ENCODE data around the gene WDR90.

Gene WDR90

DNA sequence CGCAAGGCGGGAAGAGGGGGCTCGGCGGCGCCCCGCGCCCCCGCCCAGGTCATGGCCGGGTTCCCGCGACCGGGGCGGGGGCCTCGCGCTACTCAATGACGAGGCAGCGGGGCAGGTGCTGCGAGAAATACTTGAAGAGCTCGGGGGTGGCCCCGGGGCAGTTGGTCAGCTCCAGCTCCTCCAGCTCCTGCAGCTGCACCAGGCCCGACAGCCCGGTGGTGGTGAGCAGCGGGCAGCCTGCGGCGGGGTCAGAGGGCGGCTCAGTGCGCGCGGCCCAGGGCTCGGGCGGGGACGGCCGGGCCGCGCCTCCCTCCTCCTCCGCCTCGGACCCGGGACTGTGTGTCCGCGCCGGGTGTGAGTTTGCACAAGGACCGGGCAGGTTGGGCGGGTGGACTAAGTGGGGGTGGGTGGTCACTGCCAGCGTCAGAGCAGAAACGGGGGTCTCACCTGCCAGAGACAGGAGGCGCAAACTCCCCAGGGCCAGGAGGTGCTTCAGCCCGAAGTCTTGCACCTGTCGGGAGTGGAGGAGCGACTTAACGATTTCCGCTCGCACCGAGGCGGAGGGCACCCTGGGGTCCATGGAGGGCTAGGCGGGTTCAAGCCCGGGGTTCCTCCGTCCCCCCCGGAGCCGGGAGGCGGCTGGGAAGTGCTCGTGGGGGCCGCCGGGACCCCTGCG lies 45.2 kb downstream of the WDR90 start:
- peak overlapping the region in 1 of 2 donors; percentile 66 for H3K4me3 ChIP-seq (ENCODE audit: low read length in 2 of 2)
- H3K4ac ChIP-seq (ENCODE audit: low read length), result no peak overlapping the region

DNA sequence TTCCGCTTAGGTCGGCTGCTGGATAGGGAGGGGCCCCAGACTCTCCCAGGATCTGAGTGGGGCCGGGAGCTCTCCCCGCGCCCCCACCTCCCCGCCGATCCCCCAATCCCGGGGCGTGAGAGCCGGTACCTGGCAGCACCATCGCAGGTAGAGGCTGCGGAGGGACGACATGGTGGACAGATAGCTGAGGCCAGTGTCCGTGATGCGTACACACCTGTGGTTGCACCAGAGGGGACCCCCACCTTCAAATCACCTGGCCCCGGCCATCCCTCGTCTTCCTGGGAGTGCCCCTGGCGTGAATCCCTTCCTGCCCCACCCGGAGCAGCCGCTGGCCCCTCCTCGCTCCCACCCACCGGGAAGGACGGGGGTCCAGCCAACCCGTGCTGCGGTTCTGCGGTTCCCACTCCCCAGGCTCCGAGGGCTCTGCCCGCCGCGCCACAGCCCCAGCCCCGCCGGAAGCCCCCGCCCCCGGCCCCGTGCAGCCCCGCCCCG lies 45.7 kb downstream of the WDR90 start:
- Histone ChIP-seq H3K4me2 (ENCODE audit: insufficient read depth, low read length, poor library complexity, severe bottlenecking) (peak overlapping the region; percentile 43), H2AK5ac (ENCODE audit: low read depth, low read length) (peak overlapping the region; percentile 68), H2BK5ac (ENCODE audit: low read length) (no peak overlapping the region), H2BK15ac (ENCODE audit: low read length) (no peak overlapping the region), H2AFZ (ENCODE audit: low read length) (no peak overlapping the region), H4K8ac (ENCODE audit: low read depth, low read length) (no peak overlapping the region), H3K36me3 (replicated peaks in 1 of 2; ENCODE audit: control insufficient read depth in 2 of 2, insufficient read depth in 2 of 2, low read length in 2 of 2) (no peaks in the 10 kb centered on the region), H3K14ac (ENCODE audit: low read length) (no peak overlapping the region), H3K4me1 (ENCODE audit: control insufficient read depth in 2 of 2, insufficient read depth in 1 of 2, low read depth in 1 of 2, low read length in 2 of 2) (peaks cover 0 to 7% of the 10 kb centered on the region in 2 donors), H3K9ac (ENCODE audit: low read depth, low read length, poor library complexity) (no peak overlapping the region), H3K18ac (ENCODE audit: low read length) (no peak overlapping the region), H3K9me3 (replicated peaks in 1 of 2; ENCODE audit: control insufficient read depth in 2 of 2, insufficient read depth in 1 of 2, low read depth in 1 of 2, low read length in 2 of 2) (peaks cover 0 to 6% of the 10 kb centered on the region in 2 donors), H3K4ac (ENCODE audit: low read length) (no peak overlapping the region), H2BK12ac (ENCODE audit: low read length) (no peak overlapping the region), H3K27me3 (ENCODE audit: control insufficient read depth in 3 of 3, insufficient read depth in 3 of 3, low read depth in 1 of 3, low read length in 3 of 3) (peaks cover 10 to 72% (median 28%) of the 10 kb centered on the region in 3 experiments), H3K23ac (ENCODE audit: low read depth, low read length, poor library complexity) (peak overlapping the region; percentile 22), H4K91ac (ENCODE audit: low read depth, low read length, poor library complexity) (no peak overlapping the region), H3K27ac (replicated peaks; ENCODE audit: low read length) (no peak overlapping the region), H2BK120ac (ENCODE audit: low read depth, low read length) (peak overlapping the region; percentile 3), H3K4me3 (ENCODE audit: low read length in 2 of 2) (no peak overlapping the region), H3K79me1 (ENCODE audit: low read depth, low read length) (peaks cover 3% of the 10 kb centered on the region)
- no CpG with 5 or more reads among the region's 37 CpGs for WGBS, 2 donors (ENCODE audit: extremely low coverage in 2 of 2, insufficient read length in 2 of 2, insufficient replicate concordance in 1 of 2)
- no peak for DNase-seq (ENCODE audit: low spot score)

More for the DNA sequence above, 45.2 kb downstream of the WDR90 start:
- no peak overlapping the region for H2AFZ ChIP-seq (ENCODE audit: low read length)
- H3K36me3 ChIP-seq (replicated peaks in 1 of 2; ENCODE audit: control insufficient read depth in 2 of 2, insufficient read depth in 2 of 2, low read length in 2 of 2), result no peaks in the 10 kb centered on the region
- no peak overlapping the region for H3K9ac ChIP-seq (ENCODE audit: low read depth, low read length, poor library complexity)
- peaks cover 10 to 67% (median 28%) of the 10 kb centered on the region in 3 experiments for H3K27me3 ChIP-seq (ENCODE audit: control insufficient read depth in 3 of 3, insufficient read depth in 3 of 3, low read depth in 1 of 3, low read length in 3 of 3)
- H4K91ac ChIP-seq (ENCODE audit: low read depth, low read length, poor library complexity), result no peak overlapping the region
- H3K27ac ChIP-seq (replicated peaks; ENCODE audit: low read length), result no peak overlapping the region
- WGBS, 2 donors (ENCODE audit: extremely low coverage in 2 of 2, insufficient read length in 2 of 2, insufficient replicate concordance in 1 of 2), result no CpG with 5 or more reads among the region's 64 CpGs
- peaks cover 0 to 6% of the 10 kb centered on the region in 2 donors for H3K9me3 ChIP-seq (replicated peaks in 1 of 2; ENCODE audit: control insufficient read depth in 2 of 2, insufficient read depth in 1 of 2, low read depth in 1 of 2, low read length in 2 of 2)
- no peak overlapping the region for H4K8ac ChIP-seq (ENCODE audit: low read depth, low read length)
- peaks cover 7% of the 10 kb centered on the region for H3K79me1 ChIP-seq (ENCODE audit: low read depth, low read length)
- H2BK15ac ChIP-seq (ENCODE audit: low read length), result no peak overlapping the region
- H2AK5ac ChIP-seq (ENCODE audit: low read depth, low read length), result no peak overlapping the region
- H3K14ac ChIP-seq (ENCODE audit: low read length), result peak overlapping the region; percentile 6
- H3K18ac ChIP-seq (ENCODE audit: low read length), result peak overlapping the region; percentile 38
- H2BK120ac ChIP-seq (ENCODE audit: low read depth, low read length), result no peak overlapping the region
- H3K4me2 ChIP-seq (ENCODE audit: insufficient read depth, low read length, poor library complexity, severe bottlenecking), result peak overlapping the region; percentile 57
- DNase-seq (ENCODE audit: low spot score), result no peak
- H2BK5ac ChIP-seq (ENCODE audit: low read length), result peak overlapping the region; percentile 3
- peak overlapping the region; percentile 22 for H3K23ac ChIP-seq (ENCODE audit: low read depth, low read length, poor library complexity)
- H2BK12ac ChIP-seq (ENCODE audit: low read length), result no peak overlapping the region
- peaks cover 3 to 12% of the 10 kb centered on the region in 2 donors for H3K4me1 ChIP-seq (ENCODE audit: control insufficient read depth in 2 of 2, insufficient read depth in 1 of 2, low read depth in 1 of 2, low read length in 2 of 2)

DNA sequence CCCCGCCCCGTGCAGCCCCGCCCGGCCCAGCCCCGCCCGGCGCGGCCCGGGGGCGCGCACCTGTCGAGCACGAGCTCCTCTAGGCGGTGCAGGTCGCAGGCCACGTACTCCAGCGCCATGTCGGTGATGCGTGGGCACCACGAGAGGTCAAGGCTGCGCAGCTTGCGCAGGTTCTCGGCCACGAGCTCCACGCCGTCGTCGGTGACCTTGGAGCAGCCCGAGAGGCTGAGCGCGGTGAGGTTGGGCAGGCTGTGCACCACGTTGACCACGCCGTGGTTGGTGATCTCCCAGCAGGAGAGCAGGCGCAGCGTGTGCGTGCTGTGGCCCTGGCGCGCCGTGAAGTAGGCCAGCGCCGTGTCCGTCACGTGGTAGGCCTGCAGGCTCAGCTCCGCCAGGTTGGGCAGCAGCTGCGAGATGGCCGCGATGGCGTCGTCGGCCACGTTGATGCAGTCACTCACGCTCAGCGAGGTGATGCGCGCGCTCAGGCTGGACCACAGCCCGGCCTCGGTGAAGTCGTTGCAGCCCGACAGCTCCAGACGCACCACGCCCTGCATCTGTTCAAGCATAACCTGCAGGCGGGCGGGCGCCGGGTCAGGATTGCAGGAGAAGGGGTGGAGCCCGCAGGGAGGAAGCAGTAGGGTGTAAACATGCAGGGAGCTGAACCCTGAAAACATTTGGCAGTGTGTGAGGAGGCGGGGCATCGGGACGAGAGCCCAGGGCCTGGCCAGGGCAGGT lies 46.4 kb downstream of the WDR90 start:
- Histone ChIP-seq H2BK12ac (ENCODE audit: low read length) (no peak overlapping the region), H3K18ac (ENCODE audit: low read length) (peak overlapping the region; percentile 52), H3K9me3 (replicated peaks in 1 of 2; ENCODE audit: control insufficient read depth in 2 of 2, insufficient read depth in 1 of 2, low read depth in 1 of 2, low read length in 2 of 2) (peaks cover 0 to 6% of the 10 kb centered on the region in 2 donors), H4K91ac (ENCODE audit: low read depth, low read length, poor library complexity) (no peak overlapping the region), H2BK5ac (ENCODE audit: low read length) (peak overlapping the region; percentile 39), H3K14ac (ENCODE audit: low read length) (peak overlapping the region; percentile 100), H2AK5ac (ENCODE audit: low read depth, low read length) (peak overlapping the region; percentile 94), H2BK120ac (ENCODE audit: low read depth, low read length) (peak overlapping the region; percentile 3), H3K4me3 (ENCODE audit: low read length in 2 of 2) (peak overlapping the region in 1 of 2 donors; percentile 53), H3K36me3 (replicated peaks in 1 of 2; ENCODE audit: control insufficient read depth in 2 of 2, insufficient read depth in 2 of 2, low read length in 2 of 2) (no peaks in the 10 kb centered on the region), H3K27me3 (ENCODE audit: control insufficient read depth in 3 of 3, insufficient read depth in 3 of 3, low read depth in 1 of 3, low read length in 3 of 3) (peaks cover 14 to 78% (median 28%) of the 10 kb centered on the region in 3 experiments), H3K27ac (replicated peaks; ENCODE audit: low read length) (no peak overlapping the region), H2AFZ (ENCODE audit: low read length) (no peak overlapping the region), H3K9ac (ENCODE audit: low read depth, low read length, poor library complexity) (peak overlapping the region; percentile 77), H3K79me1 (ENCODE audit: low read depth, low read length) (peaks cover 3% of the 10 kb centered on the region), H3K4me1 (ENCODE audit: control insufficient read depth in 2 of 2, insufficient read depth in 1 of 2, low read depth in 1 of 2, low read length in 2 of 2) (peaks cover 0 to 7% of the 10 kb centered on the region in 2 donors), H3K4ac (ENCODE audit: low read length) (no peak overlapping the region), H4K8ac (ENCODE audit: low read depth, low read length) (no peak overlapping the region), H3K4me2 (ENCODE audit: insufficient read depth, low read length, poor library complexity, severe bottlenecking) (no peak overlapping the region), H2BK15ac (ENCODE audit: low read length) (peak overlapping the region; percentile 38), H3K23ac (ENCODE audit: low read depth, low read length, poor library complexity) (peak overlapping the region; percentile 93)
- DNase-seq (ENCODE audit: low spot score), result no peak
- WGBS, 2 donors (ENCODE audit: extremely low coverage in 2 of 2, insufficient read length in 2 of 2, insufficient replicate concordance in 1 of 2), result no CpG with 5 or more reads among the region's 71 CpGs
